Measurements from ENCODE around the gene TTC27. TPM values are rescaled to one million over a fixed set of nuclear protein-coding genes. Genes with fewer than 3 reads are reported as not detected.

The TTC27 gene
- total and polyA plus RNA-seq, 10 of the 15 experiments (the other 5 are each of a cell fraction or from before 2014, with no cell fraction given) = 20.4 to 34.9 (median 26.0) TPM

GRCh38 chr2:32863326-32863725, 235.5 kb downstream of the TTC27 start:
- Histone ChIP-seq H3K27ac (ENCODE audit: control insufficient read depth, insufficient read depth) (no peak overlapping the region), H2AFZ (ENCODE audit: control insufficient read depth, low read depth, low read length) (no peak overlapping the region), H3K27me3 (replicated peaks in 1 of 2; ENCODE audit: control insufficient read depth in 2 of 2, insufficient read depth in 2 of 2, low read length in 1 of 2) (no peaks in the 10 kb centered on the region), H4K20me1 (ENCODE audit: control insufficient read depth, insufficient read depth) (no peaks in the 10 kb centered on the region), H3K4me2 (ENCODE audit: control insufficient read depth, insufficient read depth) (no peak overlapping the region), H3K4me3 (no peak overlapping the region), H3K9me3 (replicated peaks; ENCODE audit: control insufficient read depth, insufficient read depth, low read length) (no peaks in the 10 kb centered on the region), H3K36me3 (ENCODE audit: control insufficient read depth in 2 of 2, insufficient read depth in 2 of 2, low read length in 1 of 2) (no peaks in the 10 kb centered on the region), H3K4me1 (ENCODE audit: control insufficient read depth, insufficient read depth, low read length) (no peaks in the 10 kb centered on the region), H3K79me2 (ENCODE audit: control insufficient read depth, insufficient read depth, low read length) (no peaks in the 10 kb centered on the region), H3K9ac (ENCODE audit: control insufficient read depth, insufficient read depth, low read length) (no peak overlapping the region)
- no TSS peak for BruUV-seq (replicated peaks)
- in situ Hi-C loops (cut with MboI) (no loop called here), intact Hi-C loops (cut with micrococcal nuclease; ENCODE audit: unreplicated experiment) (no loop called here)
- SMC1A ChIA-PET (ENCODE audit: uncharacterized antibody, unreplicated experiment) = no interaction called here
- TF ChIP-seq CBX5 (IDR thresholded peaks at IDR 0.05; ENCODE audit: low read depth) (no peak), NR2C1 (IDR thresholded peaks at IDR 0.05) (no peak), POU2F2 (IDR thresholded peaks at IDR 0.05; ENCODE audit: borderline replicate concordance, low read depth, low read length) (no peak), RB1 (IDR thresholded peaks at IDR 0.05; ENCODE audit: borderline replicate concordance) (no peak), USF1 (IDR thresholded peaks at IDR 0.05; ENCODE audit: borderline replicate concordance, extremely low read length, insufficient read depth, low read depth, low read length) (no peak), NFIC (IDR thresholded peaks at IDR 0.05; ENCODE audit: low read depth, low read length) (no peak), SREBF2 (IDR thresholded peaks at IDR 0.05; ENCODE audit: low read length) (no peak), CTCF (IDR thresholded peaks at IDR 0.05 in 2 of 3, conservative IDR thresholded peaks at IDR 0.05 in 1 of 3; ENCODE audit: control insufficient read depth in 2 of 3, extremely low read depth in 1 of 3, insufficient read depth in 1 of 3, low read depth in 3 of 3, low read length in 3 of 3) (no peak), SMAD1 (IDR thresholded peaks at IDR 0.05; ENCODE audit: low read depth, partially characterized antibody) (no peak), ZBTB40 (IDR thresholded peaks at IDR 0.05; ENCODE audit: borderline replicate concordance) (no peak), NR2C2 (IDR thresholded peaks at IDR 0.05; ENCODE audit: borderline replicate concordance, control insufficient read depth, insufficient read length, low read depth) (no peak)
- RAD21 ChIA-PET (ENCODE audit: unreplicated experiment) = no interaction called here
- POLR2A ChIA-PET = no interaction called here
- ATAC-seq (no peak), DNase-seq (ENCODE audit: low read depth, low spot score) (no peak), FAIRE-seq (no peak)
- CTCF ChIA-PET = interaction anchor here (1.0 kb wide), 1 partner anchor 67 kb away, joined by 3 read pairs; no protein-coding TSS in a partner anchor
- 35% methylated on average over 2 of the region's 2 CpGs for WGBS (ENCODE audit: insufficient coverage, insufficient replicate concordance, low lambda C conversion rate, missing lambda C conversion rate)
